Fibroblast of lung (primary cell): ENCODE data around the gene ITGB1.

Experiments
- CTCF ChIP-seq, 2 donors: IDR thresholded peaks in 1 of 2; conservative IDR thresholded peaks in 1 of 2; 1 replicate in 1 of 2; 2 replicates in 1 of 2; pipeline ENCODE4 v1.5.1; 2011 to 2012; ENCODE audit warnings: low read length in 2 of 2, control low read depth in 1 of 2, inconsistent platforms in 1 of 2, low read depth in 1 of 2, mild to moderate bottlenecking in 1 of 2
- EZH2 ChIP-seq: IDR thresholded peaks from 2 replicates; pipeline ENCODE4 v1.5.1; 2012; ENCODE audit warnings: low read length, control low read depth, mild to moderate bottlenecking; ENCODE audit errors: missing control alignments

- TF ChIP-seq CTCF (conservative IDR thresholded peaks at IDR 0.05 in 1 of 2, IDR thresholded peaks at IDR 0.05 in 1 of 2; ENCODE audit: low read depth in 1 of 2, low read length in 2 of 2) (no peak), EZH2 (no peak)
These were observed 23.7 kb upstream of the ITGB1 start for GRCh38 chr10:32981760-32982159.
